H1 (cell line): ENCODE data around the gene DENND5B. TPM values are rescaled to one million over a fixed set of nuclear protein-coding genes. Genes with fewer than 3 reads are reported as not detected.

Experiments used
- CTCF ChIA-PET: fragments of 300-600 bp; sonication (Branson Sonifier 250); formaldehyde crosslinking; loops from one replicate; lab custom pipeline; 2021; ENCODE audit not compliant: partially characterized antibody; lab: Charles Lee
- POLR2A ChIA-PET: fragments of 300-600 bp; sonication (Branson Sonifier 250); formaldehyde crosslinking; loops from one replicate; lab custom pipeline; 2021; ENCODE audit warnings: inconsistent platforms; ENCODE audit not compliant: partially characterized antibody; lab: Charles Lee
- DNase-seq, 2 experiments: peaks; one replicate each; pipeline versions ENCODE4 v3.0.0 to v3.0.0-alpha.2; 2010 to 2022; ENCODE audit warnings: low spot score in 2 of 2, low read depth in 1 of 2, mixed read lengths in 1 of 2
- FAIRE-seq: peaks from 2 replicates; lab custom pipeline; 2011; peaks lifted over from hg19 to GRCh38; lab: Jason Lieb, UNC
- H2AFZ ChIP-seq: 2 replicates; pipeline ENCODE4 v1.8.1; 2012; ENCODE audit warnings: low read length, inconsistent platforms
- H2AK5ac ChIP-seq: 2 replicates; pipeline ENCODE4 v1.6.1; 2013; ENCODE audit warnings: low read depth, low read length
- H2BK120ac ChIP-seq: replicated peaks from 2 replicates; pipeline ENCODE3; 2013; ENCODE audit warnings: low read depth, low read length, inconsistent platforms
- H2BK12ac ChIP-seq: 2 replicates; pipeline ENCODE4 v1.6.1; 2013; ENCODE audit warnings: low read depth, low read length
- H2BK15ac ChIP-seq: 2 replicates; pipeline ENCODE4 v1.6.1; 2013; ENCODE audit warnings: low read length
- H2BK20ac ChIP-seq: 2 replicates; pipeline ENCODE4 v1.6.1; 2013; ENCODE audit warnings: low read length
- H2BK5ac ChIP-seq: 2 replicates; pipeline ENCODE4 v1.6.1; 2013; ENCODE audit warnings: low read depth, low read length
- H3K14ac ChIP-seq: 2 replicates; pipeline ENCODE4 v1.6.1; 2013; ENCODE audit warnings: inconsistent platforms; ENCODE audit not compliant: insufficient read length
- H3K18ac ChIP-seq: 2 replicates; pipeline ENCODE4 v1.6.1; 2013; ENCODE audit warnings: low read length; ENCODE audit errors: extremely low read depth
- H3K23ac ChIP-seq: 2 replicates; pipeline ENCODE4 v1.6.1; 2013; ENCODE audit warnings: inconsistent platforms; ENCODE audit not compliant: insufficient read length
- H3K23me2 ChIP-seq: 2 replicates; pipeline ENCODE4 v1.6.1; 2013; ENCODE audit warnings: low read depth, low read length
- H3K27ac ChIP-seq: 2 replicates; pipeline ENCODE4 v1.6.1; 2011; ENCODE audit warnings: low read depth, low read length, inconsistent platforms
- H3K27me3 ChIP-seq, 4 experiments: replicated peaks in 1 of 4; 1 replicate in 1 of 4; 2 replicates in 3 of 4; pipeline versions ENCODE4 v1.6.1 to v1.8.1; 2011 to 2013; ENCODE audit warnings: low read length in 3 of 4, mild to moderate bottlenecking in 3 of 4, inconsistent platforms in 2 of 4, mixed read lengths in 2 of 4, moderate library complexity in 1 of 4; ENCODE audit not compliant: control insufficient read depth in 3 of 4, insufficient read depth in 3 of 4; ENCODE audit errors: extremely low read depth in 1 of 4
- H3K36me3 ChIP-seq, 4 experiments: 2 replicates each; pipeline versions ENCODE4 v1.6.1 to v1.8.1; 2011 to 2013; ENCODE audit warnings: mild to moderate bottlenecking in 4 of 4, low read length in 3 of 4, moderate library complexity in 2 of 4, control low read depth in 1 of 4, inconsistent platforms in 1 of 4; ENCODE audit not compliant: insufficient read depth in 4 of 4, control insufficient read depth in 2 of 4
- H3K4ac ChIP-seq: replicated peaks from 2 replicates; pipeline ENCODE3; 2013; ENCODE audit warnings: low read length, low read depth, mixed read lengths, inconsistent platforms; ENCODE audit not compliant: insufficient read length
- H3K4me1 ChIP-seq, 4 experiments: replicated peaks in 1 of 4; 1 replicate in 1 of 4; 2 replicates in 3 of 4; pipeline versions ENCODE4 v1.6.1 to v1.8.1; 2011 to 2013; ENCODE audit warnings: low read length in 3 of 4, inconsistent platforms in 2 of 4, mixed read lengths in 1 of 4; ENCODE audit not compliant: insufficient read depth in 4 of 4, control insufficient read depth in 3 of 4
- H3K4me2 ChIP-seq, 2 experiments: 2 replicates each; pipeline versions ENCODE4 v1.6.1 to v1.8.1; 2011 to 2013; ENCODE audit warnings: low read depth in 2 of 2, low read length in 2 of 2, control low read depth in 1 of 2, inconsistent platforms in 1 of 2, mild to moderate bottlenecking in 1 of 2; ENCODE audit not compliant: insufficient read depth in 1 of 2
- H3K4me3 ChIP-seq, 4 experiments: fragments of 200-600, 300-600 bp in 1 of 4; sonication (generic), shearing (Covaris generic), sonication (Bioruptor Twin) in 1 of 4; 2 replicates each; pipeline versions ENCODE4 v1.5.1 to v1.8.1; 2011 to 2016; ENCODE audit warnings: low read length in 4 of 4, low read depth in 3 of 4, control low read depth in 2 of 4, inconsistent platforms in 2 of 4, mild to moderate bottlenecking in 2 of 4, mixed read lengths in 1 of 4, moderate library complexity in 1 of 4; ENCODE audit not compliant: insufficient read depth in 2 of 4; ENCODE audit errors: extremely low read depth in 1 of 4
- H3K56ac ChIP-seq: replicated peaks from 2 replicates; pipeline ENCODE3; 2013; ENCODE audit warnings: low read depth, mild to moderate bottlenecking, mixed read lengths, low read length, inconsistent platforms; ENCODE audit not compliant: insufficient read length
- H3K79me1 ChIP-seq: 2 replicates; pipeline ENCODE4 v1.6.1; 2013; ENCODE audit warnings: low read depth, low read length, control low read depth
- H3K79me2 ChIP-seq, 2 experiments: 2 replicates each; pipeline versions ENCODE4 v1.6.1 to v1.8.1; 2012 to 2013; ENCODE audit warnings: low read length in 2 of 2, mild to moderate bottlenecking in 2 of 2, inconsistent platforms in 1 of 2; ENCODE audit not compliant: insufficient read depth in 2 of 2, control insufficient read depth in 1 of 2
- H3K9ac ChIP-seq, 4 experiments: replicated peaks in 1 of 4; 1 replicate in 1 of 4; 2 replicates in 3 of 4; pipeline versions ENCODE4 v1.6.1 to v1.8.1; 2011 to 2013; ENCODE audit warnings: low read depth in 3 of 4, low read length in 3 of 4, control low read depth in 2 of 4, mild to moderate bottlenecking in 2 of 4, moderate library complexity in 2 of 4, inconsistent platforms in 1 of 4; ENCODE audit errors: extremely low read depth in 1 of 4
- H3K9me3 ChIP-seq, 2 experiments: 2 replicates each; pipeline versions ENCODE4 v1.6.1 to v1.8.1; 2012 to 2013; ENCODE audit warnings: mild to moderate bottlenecking in 2 of 2, moderate library complexity in 2 of 2, control low read depth in 1 of 2, inconsistent platforms in 1 of 2, low read depth in 1 of 2, low read length in 1 of 2, mixed read lengths in 1 of 2; ENCODE audit not compliant: insufficient read depth in 2 of 2
- H4K20me1 ChIP-seq, 2 experiments: replicated peaks in 1 of 2; 2 replicates each; pipeline versions ENCODE3 to v1.8.1; 2011 to 2013; ENCODE audit warnings: inconsistent platforms in 2 of 2, low read length in 2 of 2, mild to moderate bottlenecking in 1 of 2; ENCODE audit not compliant: insufficient read depth in 2 of 2, control insufficient read depth in 1 of 2
- H4K5ac ChIP-seq: 2 replicates; pipeline ENCODE4 v1.6.1; 2013; ENCODE audit warnings: low read length, low read depth, mixed read lengths, inconsistent platforms; ENCODE audit not compliant: insufficient read length
- H4K8ac ChIP-seq: 2 replicates; pipeline ENCODE4 v1.8.0; 2013; ENCODE audit warnings: mild to moderate bottlenecking, moderate library complexity, low read length, inconsistent platforms; ENCODE audit not compliant: insufficient read depth; ENCODE audit errors: extremely low read depth
- H4K91ac ChIP-seq: replicated peaks from 2 replicates; pipeline ENCODE3; 2013; ENCODE audit warnings: low read length, mixed read lengths, inconsistent platforms; ENCODE audit not compliant: insufficient read length
- BACH1 ChIP-seq: IDR thresholded peaks from 2 replicates; pipeline ENCODE4 v1.6.1; 2012; ENCODE audit warnings: low read length, improper control_type of control experiment
- BCL11A ChIP-seq, 2 experiments: IDR thresholded peaks; one replicate each; pipeline ENCODE4 v1.6.1; 2011; ENCODE audit warnings: low read depth in 2 of 2, low read length in 2 of 2, mild to moderate bottlenecking in 2 of 2
- EGR1 ChIP-seq: IDR thresholded peaks from 2 replicates; pipeline ENCODE4 v1.6.1; 2011; ENCODE audit warnings: low read depth, low read length, borderline replicate concordance
- FOSL1 ChIP-seq: IDR thresholded peaks from 2 replicates; pipeline ENCODE4 v1.6.1; 2011; ENCODE audit warnings: mild to moderate bottlenecking, low read depth, low read length, moderate library complexity; ENCODE audit not compliant: insufficient read depth
- NRF1 ChIP-seq: IDR thresholded peaks from 2 replicates; pipeline ENCODE4 v1.6.1; 2011; ENCODE audit warnings: mild to moderate bottlenecking, low read depth, low read length, improper control_type of control experiment
- RAD21 ChIP-seq, 2 experiments: IDR thresholded peaks in 1 of 2; conservative IDR thresholded peaks in 1 of 2; 2 replicates each; pipeline ENCODE4 v1.6.1; 2011; ENCODE audit warnings: low read depth in 2 of 2, low read length in 2 of 2, improper control_type of control experiment in 1 of 2, inconsistent platforms in 1 of 2, mild to moderate bottlenecking in 1 of 2, moderate library complexity in 1 of 2
- RNF2 ChIP-seq: fragments of 200-900, 300-1000 bp; sonication (generic); IDR thresholded peaks from 2 replicates; pipeline ENCODE4 v1.7.1; 2016; ENCODE audit warnings: borderline replicate concordance, low read depth, mild to moderate bottlenecking, antibody characterized with exemption, low read length; ENCODE audit not compliant: poor library complexity, severe bottlenecking; ENCODE audit errors: missing control alignments
- SP1 ChIP-seq: IDR thresholded peaks from 2 replicates; pipeline ENCODE4 v1.6.1; 2011; ENCODE audit warnings: low read depth, low read length
- TAF7 ChIP-seq: optimal IDR thresholded peaks from 2 replicates; pipeline ENCODE3; 2011; ENCODE audit warnings: low read depth, mild to moderate bottlenecking, inconsistent platforms, low read length, moderate library complexity, borderline replicate concordance
- polyA plus RNA-seq, 7 experiments: library from polyadenylated mRNA; depleted of rRNA in 3 of 7; stranded (reverse) in 5 of 7; unstranded in 2 of 7; fragments of >200 nt in 5 of 7; fragments of 200-250 nt in 2 of 7; gene quantifications; 1 replicate in 5 of 7; 2 replicates in 1 of 7; 4 replicates in 1 of 7; pipeline versions ENCODE4 v1.2.1 to v1.2.3, GENCODE V29; 2011 to 2013; ENCODE audit warnings: missing spikeins in 2 of 7, mixed read lengths in 2 of 7
- total RNA-seq: library from RNA; stranded (reverse); fragmentation: NEBNext Ultra II Directional; extraction: Animal tissue kit (Norgen Biotek cat#: 25700); gene quantifications from 2 replicates; pipeline ENCODE4 v1.2.1, GENCODE V29; 2021

DENND5B gene
- total and polyA plus RNA-seq, 2 of the 8 experiments (the other 6 are each of a cell fraction or from before 2014, with no cell fraction given), result 13.4 to 20.2 TPM

GRCh38 chr12:31536672-31537071 is 54.3 kb downstream of the DENND5B start:
- Histone ChIP-seq H3K79me2 (peaks cover 0 to 30% of the 10 kb centered on the region in 2 experiments; a peak in 3 of 4 replicates), H3K4me3 (no peak overlapping the region), H2BK5ac (no peak overlapping the region), H2BK12ac (no peak overlapping the region), H3K9ac (no peak overlapping the region), H3K23ac (no peak overlapping the region), H2AK5ac (no peak overlapping the region), H3K27me3 (no peaks in the 10 kb centered on the region), H3K36me3 (no peaks in the 10 kb centered on the region), H3K4ac (no peak overlapping the region), H3K4me2 (no peak overlapping the region), H3K4me1 (peaks cover 0 to 4% (median 1%) of the 10 kb centered on the region in 4 experiments; a peak in 3 of 7 replicates), H2BK15ac (no peak overlapping the region), H4K8ac (no peak overlapping the region), H2BK20ac (no peak overlapping the region), H3K14ac (no peak overlapping the region), H3K18ac (no peak overlapping the region), H3K79me1 (no peaks in the 10 kb centered on the region; the same call in 1 of the 2 replicates), H3K23me2 (no peaks in the 10 kb centered on the region), H3K27ac (no peak overlapping the region), H2BK120ac (no peak overlapping the region), H4K20me1 (peaks cover 0 to 3% of the 10 kb centered on the region in 2 experiments), H3K9me3 (no peaks in the 10 kb centered on the region), H3K56ac (no peak overlapping the region), H4K5ac (no peak overlapping the region), H4K91ac (no peak overlapping the region), H2AFZ (no peak overlapping the region)
- FAIRE-seq (no peak), DNase-seq (no peak)
- ChIA-PET CTCF (no interaction called here), POLR2A (no interaction called here)
- TF ChIP-seq EGR1 (no peak), FOSL1 (no peak), RNF2 (no peak), SP1 (no peak), NRF1 (no peak), BACH1 (no peak), BCL11A (IDR thresholded peaks at IDR 0.05; ENCODE audit: low read depth in 2 of 2, low read length in 2 of 2) (no peak), TAF7 (no peak), RAD21 (IDR thresholded peaks at IDR 0.05 in 1 of 2, conservative IDR thresholded peaks at IDR 0.05 in 1 of 2; ENCODE audit: low read depth in 2 of 2, low read length in 2 of 2) (no peak)
